Activated naive CD4-positive, alpha-beta T cell treated with Interleukin-2 at 50 U/mL for 16 hours (primary cell): Measurements from ENCODE around the gene CBLN3.
"Not testable (repeated sequence)": the region's sequence is repeated elsewhere in the genome, so short reads cannot be mapped to it uniquely, and the experiment has no call there.

ENCODE experiments used
- DNase-seq: peaks from one replicate; pipeline ENCODE4 v3.0.0-alpha.2; 2020

Gene CBLN3

GRCh38 chr14:24429395-24430142 is at the start of gene CBLN3, which contains the start of gene KHNYN:
Gene CBLN3 (minus strand): TSS chr14:24429668. CDS start chr14:24429054, 614 bp downstream.
Gene KHNYN (plus strand): TSS chr14:24429954. CDS start chr14:24430731, 777 bp downstream.
- DNase-seq, result peak; percentile 91

DNA sequence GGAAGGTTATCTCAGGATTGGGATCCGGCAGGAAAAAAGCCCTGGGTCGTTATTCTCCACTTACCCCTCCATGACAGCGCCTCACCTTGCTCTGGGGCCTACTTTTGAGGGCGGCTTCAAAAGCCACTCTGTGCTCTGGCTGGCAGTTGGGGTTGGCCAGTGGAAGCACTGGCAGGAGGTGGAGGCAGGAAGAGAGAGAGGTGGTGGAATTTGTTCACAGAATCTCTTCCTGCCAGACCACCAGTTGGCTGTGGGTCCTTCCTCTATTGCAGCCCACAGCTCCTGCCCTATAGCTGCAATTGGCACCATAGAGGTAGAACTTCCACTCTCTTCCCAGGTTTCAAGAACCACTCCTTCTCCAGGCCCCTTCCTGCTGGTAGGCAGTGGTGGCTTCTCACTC is 45.8 kb upstream of the CBLN3 start:
- DNase-seq, result no peak

DNA sequence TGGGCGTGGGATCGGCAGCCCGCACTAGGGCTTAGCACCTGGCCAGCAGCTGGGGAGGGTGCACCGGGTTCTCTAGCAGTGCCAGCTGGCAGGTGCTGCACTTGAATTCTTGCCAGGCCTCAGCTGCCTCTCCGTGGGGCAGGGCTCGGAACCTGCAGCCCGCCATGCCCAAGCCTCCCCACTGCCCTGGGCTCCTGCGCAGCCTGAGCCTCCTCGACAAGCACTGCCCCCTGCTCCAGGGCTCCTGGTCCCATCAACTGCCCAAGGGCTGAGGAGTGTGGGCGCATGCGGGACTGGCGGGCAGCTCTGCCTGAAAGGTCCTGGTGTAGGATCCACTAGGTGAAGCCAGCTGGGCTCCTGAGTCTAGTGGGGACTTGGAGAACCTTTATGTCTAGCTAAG is 43.7 kb upstream of the CBLN3 start:
- no peak for DNase-seq

- DNase-seq, result not testable (repeated sequence)
Observed at GRCh38 chr14:24470450-24470849, 41.0 kb upstream of the CBLN3 start.

GRCh38 chr14:24465805-24466204 is 36.3 kb upstream of the CBLN3 start:
- no peak for DNase-seq

DNA sequence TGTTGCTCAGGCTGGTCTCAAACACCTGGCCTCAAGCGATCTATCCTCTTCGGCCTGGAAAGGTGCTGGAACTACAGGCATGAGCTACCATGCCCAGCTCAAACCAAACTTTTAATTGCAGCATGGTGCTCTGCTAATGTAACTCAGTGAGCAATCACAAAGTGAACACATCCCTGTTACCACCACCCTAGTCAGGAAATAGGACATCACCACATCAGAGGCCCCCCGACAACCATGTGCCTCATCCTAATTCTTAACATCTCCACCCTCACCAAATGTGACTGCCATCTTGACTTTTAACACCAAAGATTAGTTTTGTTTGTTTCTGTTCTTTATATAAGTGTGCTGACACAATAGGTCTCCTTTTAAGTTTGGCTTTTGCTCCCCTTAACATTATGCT is 35.9 kb upstream of the CBLN3 start:
- no peak for DNase-seq

DNA sequence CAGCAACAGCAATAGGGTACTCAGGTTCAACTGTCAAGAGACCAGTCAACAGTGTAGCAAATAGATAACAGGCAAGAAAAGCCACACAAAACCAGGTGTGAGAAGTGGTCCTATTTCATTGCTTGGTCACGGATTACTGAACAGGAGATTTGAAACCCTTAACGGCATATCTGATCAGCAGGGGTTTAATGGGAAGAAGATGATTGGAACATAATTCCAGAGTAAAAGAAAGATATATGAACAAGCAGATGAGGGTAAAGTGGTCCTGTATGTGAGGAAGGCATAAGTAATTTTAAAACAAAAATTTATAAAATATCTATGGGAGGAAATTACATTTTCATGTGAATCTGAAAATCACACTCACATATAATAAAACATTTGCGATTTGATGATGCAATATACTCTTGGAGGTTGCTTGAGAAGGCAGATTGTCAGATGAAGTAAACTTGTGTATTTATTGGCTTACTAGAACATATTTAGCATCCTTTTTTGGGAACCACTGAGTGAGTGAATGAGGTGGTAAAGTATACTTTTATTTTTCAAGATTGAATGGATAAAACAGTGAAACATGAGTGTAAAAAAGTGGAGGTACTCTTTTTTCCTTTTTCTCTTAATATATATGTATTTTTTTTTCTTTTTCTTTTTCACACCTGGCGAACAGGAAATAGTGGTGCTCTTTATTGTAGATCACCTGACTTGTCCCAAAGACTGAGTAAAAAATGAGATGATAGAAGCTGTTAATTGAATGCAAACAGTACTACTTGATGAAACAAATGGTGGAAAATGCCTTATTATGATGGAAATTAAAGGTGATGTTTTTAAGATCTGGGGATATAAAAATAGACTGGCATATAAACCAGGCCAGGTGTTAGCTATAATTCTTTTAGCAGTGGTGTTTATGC is 34.7 kb upstream of the CBLN3 start:
- no peak for DNase-seq

DNA sequence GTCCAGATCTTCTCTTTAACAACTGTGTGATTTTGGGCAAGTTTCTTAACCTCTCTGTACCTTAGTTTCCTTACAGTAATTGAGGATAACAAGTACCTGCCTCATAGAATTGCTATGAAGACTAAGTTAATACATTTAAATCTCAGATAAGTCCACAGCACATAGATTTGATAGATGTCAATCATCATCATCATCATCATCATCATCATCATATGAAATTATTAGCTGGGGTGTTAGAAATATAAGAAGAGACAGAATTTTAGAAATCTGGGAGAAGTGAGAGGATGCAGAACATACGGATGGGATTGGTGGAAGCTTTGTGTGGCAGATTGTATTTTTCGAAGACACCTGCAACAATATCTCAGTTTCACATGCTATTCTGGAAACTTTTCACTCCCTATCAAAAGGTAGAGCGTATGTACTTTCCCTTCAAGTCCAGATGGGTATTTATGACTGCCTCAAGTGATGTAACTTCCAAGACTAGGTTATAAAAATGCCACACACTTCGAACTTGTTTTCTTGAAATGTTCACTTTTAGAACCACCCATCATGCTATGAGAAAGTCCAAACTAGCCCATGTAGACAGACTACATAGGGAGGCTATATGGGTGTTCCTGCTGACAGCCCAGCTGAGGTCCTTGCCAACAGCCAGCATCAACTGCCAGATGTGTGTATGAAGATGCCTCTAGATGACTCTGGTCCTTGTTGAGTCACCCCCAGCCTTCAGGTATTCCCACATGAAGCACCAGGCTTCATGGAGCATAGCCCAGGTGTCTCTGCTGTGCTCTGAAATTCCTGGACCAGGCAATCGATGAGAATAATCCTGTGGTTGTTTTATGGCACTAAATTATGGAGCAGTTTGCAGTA is 33.8 kb upstream of the CBLN3 start:
- no peak for DNase-seq

GRCh38 chr14:24461336-24461735 is 31.9 kb upstream of the CBLN3 start:
- no peak for DNase-seq

DNA sequence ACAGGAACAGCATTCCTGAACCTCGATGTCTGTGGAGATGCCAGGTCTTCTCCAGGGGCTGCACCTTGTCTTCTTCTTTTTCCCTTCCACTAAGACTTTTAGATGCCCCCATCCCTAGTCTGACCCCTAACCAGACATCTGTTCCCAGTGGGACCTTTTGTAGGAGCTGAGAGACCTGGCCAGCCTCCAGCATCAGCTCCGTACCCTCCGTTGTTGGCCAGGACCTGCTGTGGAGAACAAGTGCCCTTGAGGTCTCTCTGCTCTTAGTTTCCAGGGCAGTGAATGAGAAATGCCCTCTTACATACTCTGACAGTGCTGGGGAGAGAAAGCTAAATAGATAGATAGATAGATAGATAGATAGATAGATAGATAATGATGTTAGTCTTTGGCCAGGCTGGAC is 29.9 kb upstream of the CBLN3 start:
- no peak for DNase-seq

DNA sequence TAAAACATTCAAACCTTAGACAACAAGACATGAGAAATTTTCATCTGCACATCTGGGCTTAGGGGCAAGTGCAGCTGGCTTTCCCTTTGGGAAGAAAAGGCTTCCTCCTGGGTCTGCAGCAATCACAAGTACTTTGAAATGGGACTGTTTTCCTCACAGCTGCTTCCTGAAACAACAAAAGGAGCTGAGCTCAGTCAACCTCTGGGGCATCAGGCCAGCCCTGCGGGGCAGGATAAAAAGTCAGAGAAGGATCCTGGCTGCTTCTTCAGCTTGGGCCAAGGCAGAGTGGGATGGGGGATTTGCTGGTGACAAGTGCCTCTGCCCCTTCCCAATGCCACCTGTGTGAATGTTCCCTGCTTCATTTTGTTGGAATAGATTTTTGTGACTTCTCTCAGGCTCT is 29.3 kb upstream of the CBLN3 start:
- DNase-seq, result no peak

GRCh38 chr14:24456980-24457379 is 27.5 kb upstream of the CBLN3 start:
- DNase-seq, result no peak

GRCh38 chr14:24450828-24451227 is 21.4 kb upstream of the CBLN3 start:
- not testable (repeated sequence) for DNase-seq

- DNase-seq, result no peak
Observed at GRCh38 chr14:24443053-24443665, 13.7 kb upstream of the CBLN3 start.

DNA sequence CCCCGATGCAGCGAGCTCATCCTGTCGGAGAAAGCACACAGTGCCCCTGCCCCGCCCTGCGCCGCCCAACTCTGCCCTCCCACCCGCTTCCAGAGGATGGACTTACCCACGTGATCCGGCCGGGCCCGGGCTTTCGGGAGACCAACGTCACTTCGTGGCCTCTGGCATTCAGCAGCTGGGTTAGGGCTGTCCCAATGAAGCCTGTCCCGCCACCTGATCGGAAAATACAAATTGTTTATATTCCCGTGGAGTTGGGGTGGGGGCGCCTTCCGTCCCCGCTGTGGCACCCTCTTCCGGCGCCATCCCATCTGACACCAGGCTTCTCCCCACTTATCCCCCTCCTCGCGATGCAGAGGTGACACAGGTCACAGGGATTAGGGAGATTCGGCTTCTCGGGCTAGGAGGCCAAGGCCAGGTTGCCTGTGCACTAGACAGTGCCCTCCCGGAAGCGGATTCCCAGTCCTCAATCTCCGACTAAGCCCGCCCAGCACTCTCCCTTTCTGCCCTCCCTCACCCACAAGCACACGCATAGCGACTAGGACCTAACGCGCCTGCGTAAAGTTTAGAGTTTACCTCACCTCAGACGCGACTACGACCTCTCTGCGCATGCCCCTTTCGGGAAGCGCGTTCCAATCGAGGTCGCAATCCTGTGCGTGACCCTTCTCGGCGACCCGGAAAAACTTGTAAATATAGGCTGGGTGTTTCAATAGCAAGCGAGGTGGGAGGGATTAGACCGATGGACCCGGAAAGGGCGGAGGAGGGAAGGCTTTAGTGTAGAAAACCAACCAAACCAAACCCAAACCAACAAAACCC is 13.0 kb upstream of the CBLN3 start, which contains the start of gene SDR39U1:
Gene SDR39U1, minus strand, starts transcription at position 537 of the 813 bp plus-strand sequence. Its CDS starts 7 bp downstream, at position 530.
- peak; percentile 96 for DNase-seq

GRCh38 chr14:24441904-24442239 is 12.4 kb upstream of the CBLN3 start:
- DNase-seq, result no peak

DNA sequence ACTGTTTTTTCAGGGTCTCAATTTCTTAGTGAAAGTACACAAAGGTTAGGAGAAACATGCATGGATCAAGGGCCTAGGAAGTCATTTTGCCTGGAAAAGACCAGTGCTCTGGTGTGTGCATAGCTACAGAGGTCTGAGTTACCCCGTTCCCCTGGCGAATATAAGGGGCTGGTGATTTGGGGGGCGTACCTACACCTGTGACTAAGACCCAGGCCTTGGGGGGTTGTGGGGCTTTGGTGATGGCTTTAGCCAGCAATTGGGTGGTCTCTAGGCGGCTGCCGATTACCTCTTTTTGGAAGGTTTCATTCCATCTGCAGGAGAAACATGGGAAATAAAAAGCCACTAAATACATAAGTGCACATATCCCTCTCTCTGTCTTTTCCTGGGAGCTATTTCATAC is 12.0 kb upstream of the CBLN3 start:
- DNase-seq, result no peak

DNA sequence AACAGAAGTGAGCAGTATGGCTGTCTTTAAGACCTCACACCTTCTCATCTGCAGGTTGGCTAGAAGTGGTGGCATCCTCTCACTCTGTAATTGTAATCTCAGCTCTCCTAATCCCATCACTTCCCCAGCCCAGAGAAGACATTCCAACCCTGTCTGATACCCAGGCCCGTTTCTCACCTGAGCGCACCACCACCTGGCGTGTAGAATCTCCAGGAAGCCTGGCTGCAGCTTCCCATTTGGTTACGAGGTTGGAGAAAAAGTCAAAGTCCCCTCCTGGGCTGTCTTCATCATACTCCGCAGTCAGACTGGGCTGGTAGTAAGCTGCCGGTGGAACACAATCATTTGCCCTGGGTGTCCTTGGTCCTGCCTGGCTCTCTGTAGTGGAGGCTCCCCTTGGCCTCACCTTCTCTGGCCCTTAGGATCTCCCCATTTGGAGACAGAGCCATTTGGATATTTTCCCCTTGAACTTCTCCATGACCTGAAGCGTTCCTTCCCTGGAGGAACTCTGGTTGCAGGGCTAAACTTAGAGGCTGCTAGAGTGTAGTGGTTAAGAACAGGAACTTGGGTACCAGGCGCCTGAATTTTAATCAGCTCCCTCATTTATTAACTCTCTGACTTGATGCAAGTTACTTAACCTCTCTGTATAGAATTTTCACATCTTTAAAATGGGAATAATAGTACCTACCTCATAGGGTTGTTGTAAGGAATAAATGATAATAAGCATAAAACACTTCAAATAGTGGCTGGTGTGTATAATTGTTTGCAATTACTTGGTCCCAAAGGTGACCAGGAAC is 11.3 kb upstream of the CBLN3 start:
- no peak for DNase-seq

GRCh38 chr14:24439830-24440605 is 10.6 kb upstream of the CBLN3 start:
- no peak for DNase-seq

DNA sequence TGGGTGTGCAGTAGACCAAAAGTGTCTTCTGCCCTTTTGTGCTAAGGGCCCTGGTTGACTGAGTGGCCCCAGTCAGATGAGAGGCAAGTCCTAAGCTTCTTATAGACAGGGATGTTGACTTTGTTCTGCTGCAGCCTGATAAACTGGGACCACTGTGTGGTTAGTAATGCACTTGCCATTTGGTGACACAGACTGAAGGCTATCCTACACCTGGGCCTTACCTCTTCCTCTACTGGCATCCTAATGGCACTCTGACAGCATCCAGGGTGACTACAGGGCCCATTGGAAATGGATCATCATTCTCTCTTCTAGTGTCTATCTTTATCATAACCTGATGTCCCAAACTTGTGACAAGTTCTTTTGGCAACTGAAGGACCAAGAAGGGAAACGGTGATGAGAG is 9.8 kb upstream of the CBLN3 start:
- no peak for DNase-seq
